Activated CD4-positive, alpha-beta T cell treated with anti-CD3 and anti-CD28 coated beads for 4 hours (primary cell): Measurements from ENCODE around the gene TMBIM1.

ENCODE experiments used
- DNase-seq, 2 donors: peaks; one replicate each; pipeline ENCODE4 v3.0.0-alpha.2; 2020

TMBIM1 gene

DNA sequence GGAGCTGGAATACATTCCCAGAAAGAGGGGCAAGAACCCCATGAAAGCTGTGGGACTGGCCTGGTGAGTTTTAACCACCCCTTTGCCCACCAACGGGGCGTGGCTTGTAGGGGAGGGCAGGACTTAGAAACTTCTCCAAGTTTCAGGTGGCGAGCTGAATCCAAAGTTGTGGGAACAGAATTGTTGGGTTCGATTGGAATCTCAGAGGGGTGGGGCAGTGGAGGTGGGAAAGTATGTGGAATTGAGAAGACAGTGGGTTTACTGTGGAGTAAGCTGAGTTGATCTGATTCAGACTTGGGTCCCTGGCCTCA, 20.9 kb downstream of the TMBIM1 start:
- DNase-seq = no peak

DNA sequence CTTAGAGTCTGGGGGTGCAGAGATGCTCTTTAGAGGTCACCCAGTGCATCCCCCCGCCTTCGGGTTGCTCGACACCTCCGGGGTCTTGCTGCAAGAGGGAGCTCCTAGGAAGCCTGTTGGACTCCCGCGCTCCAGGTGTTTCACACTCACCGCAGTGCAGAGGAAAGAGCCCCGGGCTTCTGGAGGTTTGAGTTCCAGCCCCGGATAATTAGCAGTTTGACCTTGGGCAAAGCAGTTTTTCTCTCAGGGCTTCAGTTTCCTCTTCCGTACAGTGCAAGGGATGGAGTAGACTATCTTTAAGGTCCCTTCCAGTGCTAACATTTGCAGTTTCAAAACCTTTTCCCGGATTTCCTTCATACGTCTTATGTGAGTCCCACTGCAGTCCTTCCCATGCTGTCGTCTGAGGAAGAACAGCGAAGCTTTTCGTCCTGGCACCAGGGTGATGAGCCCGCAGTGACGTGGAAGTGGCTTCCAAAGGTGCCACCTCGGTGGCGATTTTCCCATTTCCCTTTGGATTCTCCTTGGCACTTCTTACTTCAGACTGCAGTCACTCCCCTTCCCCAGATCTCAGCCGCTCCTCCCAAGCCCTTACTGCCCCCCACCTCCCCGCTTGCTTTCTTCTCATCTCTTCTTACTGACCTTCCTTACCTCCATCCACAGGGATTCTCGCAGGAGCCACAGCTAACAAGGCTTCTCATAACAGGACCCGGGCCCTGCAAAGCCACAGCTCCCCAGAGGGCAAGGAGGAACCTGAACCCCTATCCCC, 21.4 kb downstream of the TMBIM1 start:
- DNase-seq = no peak

DNA sequence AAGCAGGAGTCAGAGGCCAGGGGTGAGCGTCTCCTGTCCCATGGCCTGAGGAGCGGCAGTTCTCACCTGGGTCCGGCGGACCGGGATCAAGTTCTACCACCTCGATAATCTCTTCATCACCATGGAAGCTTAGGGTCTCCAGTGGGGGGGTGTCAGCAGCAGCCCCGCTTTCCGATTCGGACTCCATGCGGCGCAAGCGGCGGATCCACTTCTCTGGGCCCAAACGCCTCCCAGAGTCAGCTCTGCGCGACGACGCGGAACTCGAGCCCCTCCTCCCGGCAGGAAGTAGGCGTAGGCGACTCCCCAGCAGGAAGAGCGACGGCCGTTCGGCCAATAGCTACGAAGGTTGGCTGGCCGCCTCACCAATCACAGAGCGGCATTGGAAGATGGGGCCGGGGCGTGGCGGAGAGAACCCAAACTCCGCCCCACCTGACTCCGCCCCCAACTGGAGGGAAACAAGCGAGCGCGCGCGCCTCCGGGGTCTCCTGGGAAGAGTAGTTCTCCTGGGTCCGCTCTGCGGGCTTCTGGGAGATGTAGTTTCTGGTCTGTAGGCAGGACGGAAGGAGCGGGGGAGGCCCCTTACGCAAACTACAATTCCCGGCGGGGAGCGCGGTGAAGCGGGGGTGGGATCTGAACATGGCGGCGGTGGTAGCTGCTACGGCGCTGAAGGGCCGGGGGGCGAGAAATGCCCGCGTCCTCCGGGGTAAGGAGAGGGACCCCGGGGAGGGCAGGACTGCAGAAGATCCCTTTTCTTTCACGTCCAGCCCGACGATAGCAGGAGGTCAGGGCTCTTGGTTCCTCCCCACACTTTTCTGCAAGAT, 22.2 kb downstream of the TMBIM1 start, which contains the start of the genes AAMP and PNKD:
Gene AAMP (minus strand): TSS at position 238 of the 821 bp plus-strand sequence. CDS start 51 bp downstream, at position 187.
Gene PNKD (plus strand): TSS at position 620 of the 821 bp plus-strand sequence. CDS start 17 bp downstream, at position 637.
- DNase-seq = peak; percentile 100

DNA sequence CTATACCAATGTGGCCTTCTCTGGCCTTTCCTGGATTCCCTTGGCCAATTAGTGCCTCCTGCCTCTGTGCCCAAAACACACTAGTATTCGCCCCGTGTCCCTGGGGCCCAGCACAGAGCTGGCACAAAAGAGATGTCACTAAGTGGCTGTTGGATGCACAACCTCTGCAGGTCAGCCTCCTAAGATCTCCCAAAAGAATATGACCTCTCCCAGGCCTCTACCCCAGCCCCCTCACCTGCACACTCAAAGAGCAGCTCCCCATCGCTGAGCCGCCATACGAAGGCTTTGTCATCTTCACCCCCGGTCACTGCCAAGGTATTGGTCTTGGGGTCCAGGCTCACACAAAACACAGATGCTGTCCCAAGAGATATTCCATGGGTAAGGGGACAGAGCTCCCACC, 25.0 kb downstream of the TMBIM1 start:
- no peak for DNase-seq

DNA sequence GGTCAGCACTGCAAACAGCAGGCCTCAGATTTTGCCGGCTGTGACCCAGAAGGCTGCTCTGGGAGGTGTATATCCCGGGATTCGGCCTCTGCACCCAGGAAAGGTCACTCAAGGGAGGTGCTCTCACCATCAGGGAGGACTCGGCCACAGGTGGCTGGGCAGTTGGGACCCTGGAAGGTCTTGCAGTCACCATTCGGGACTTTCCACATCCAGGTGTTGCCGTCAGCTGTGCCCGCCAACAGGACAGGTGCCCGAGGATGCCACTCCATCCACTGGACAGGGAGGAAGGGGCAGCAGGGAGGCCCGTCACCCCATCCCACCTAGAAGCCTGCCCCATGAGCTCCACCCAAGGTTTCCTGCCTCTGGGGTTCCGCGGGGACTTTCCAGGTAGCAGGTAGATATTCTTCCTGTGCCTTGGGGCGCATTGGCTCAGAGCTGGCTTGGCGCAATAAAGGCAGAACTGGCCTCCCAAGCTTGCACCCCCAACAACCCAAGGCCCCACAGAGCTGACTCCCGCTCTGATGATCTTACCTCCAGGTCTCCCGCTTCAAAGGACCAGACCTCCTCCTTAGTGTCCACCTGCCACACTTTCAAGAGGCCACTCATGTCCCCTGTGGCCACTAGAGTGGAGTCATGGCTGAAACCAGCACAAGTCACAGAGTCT, 25.9 kb downstream of the TMBIM1 start:
- DNase-seq = no peak

DNA sequence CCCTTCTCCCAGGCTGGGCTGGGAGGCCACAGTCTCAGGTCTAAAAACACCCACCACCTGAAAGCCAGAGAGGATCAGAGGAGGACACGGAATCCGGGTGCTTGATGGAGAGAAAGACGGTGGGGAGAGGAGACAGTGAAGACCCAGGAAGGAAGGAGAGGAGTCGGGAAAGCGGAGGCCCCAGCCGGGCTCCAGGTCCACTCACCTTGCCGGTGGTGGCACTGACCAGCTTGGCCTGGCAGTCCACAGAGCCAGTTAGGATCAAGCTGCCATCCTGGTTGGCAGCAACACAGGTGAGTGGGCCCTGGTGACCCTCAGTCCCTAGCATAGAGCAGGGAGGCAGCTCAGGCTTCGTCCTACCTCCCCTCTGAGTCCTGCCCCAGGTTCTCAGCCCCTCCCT, 26.7 kb downstream of the TMBIM1 start:
- DNase-seq = no peak

DNA sequence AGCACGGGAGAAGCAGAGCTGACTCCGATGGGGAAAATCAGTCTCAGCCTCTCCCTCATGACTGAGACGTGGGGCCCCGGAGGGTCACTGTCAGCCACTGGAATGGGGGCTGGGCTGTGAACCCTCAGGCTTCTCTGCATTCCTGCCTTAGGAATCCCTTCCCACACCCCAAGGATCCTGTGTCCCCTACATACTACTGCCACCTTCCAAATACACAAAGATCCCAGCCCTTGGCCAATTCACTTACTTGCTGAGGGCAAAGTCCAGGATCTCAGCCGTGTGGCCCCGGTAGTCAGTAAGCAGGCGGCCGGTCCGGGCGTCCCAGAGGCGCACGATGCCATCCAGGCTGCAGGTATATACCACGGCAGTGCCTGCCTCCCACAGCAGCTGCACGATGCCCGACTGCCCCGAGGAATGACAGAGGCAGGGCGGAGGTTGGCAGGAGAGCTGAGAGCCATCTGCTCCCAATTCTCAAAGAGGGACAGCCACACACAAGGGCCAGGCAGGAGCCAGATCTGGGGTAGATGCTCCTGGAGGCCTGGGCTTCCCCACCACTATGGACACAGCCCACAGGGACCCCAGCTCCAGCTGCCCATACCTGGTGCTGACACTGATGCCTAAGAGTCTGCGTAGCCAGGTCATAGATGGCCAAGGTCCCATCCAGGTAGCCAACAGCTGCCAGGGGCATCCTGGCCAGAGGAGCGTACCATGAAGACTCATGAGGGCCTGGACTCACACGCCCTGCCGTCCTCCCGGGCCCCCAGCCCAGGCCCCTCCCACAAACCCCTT, 27.3 kb downstream of the TMBIM1 start:
- DNase-seq = no peak

DNA sequence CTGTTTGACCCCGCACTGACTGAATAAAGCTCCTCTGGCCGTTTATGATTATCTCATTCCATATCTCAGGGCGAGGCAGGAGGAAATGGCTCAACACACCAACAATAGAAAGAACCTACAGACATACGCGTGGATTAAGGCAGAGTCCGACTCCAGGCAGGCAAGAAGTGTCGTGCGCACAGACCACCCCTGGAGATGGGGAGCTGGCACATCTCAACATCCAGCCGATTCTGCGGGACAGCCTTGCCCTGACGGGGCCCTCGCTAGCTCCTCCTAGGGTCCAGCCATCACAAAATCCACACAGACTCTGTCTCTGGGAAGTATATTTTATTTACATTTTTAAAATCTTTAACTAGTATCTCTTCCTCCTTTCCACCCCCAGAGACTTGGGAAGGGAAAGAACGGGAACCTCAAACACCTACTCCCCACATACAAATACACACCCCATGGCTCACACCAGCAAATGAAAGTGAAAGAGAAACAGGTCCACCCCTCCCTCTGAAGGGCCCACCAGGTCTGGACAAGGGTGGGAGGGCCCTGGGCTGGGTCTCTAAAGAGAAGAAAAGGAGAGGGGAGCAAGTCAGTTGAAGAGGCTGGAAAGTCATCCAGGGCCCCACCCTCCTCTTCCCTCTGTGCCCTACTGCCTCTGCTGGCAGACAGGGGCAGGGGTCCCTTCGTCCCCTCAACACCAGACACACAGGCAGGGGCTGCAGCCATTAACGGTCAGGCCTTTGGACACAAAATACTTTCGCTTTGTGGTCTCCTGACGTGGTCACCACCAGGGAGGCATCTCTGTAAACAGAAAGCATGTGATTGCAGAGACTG, 28.3 kb downstream of the TMBIM1 start:
- no peak for DNase-seq

DNA sequence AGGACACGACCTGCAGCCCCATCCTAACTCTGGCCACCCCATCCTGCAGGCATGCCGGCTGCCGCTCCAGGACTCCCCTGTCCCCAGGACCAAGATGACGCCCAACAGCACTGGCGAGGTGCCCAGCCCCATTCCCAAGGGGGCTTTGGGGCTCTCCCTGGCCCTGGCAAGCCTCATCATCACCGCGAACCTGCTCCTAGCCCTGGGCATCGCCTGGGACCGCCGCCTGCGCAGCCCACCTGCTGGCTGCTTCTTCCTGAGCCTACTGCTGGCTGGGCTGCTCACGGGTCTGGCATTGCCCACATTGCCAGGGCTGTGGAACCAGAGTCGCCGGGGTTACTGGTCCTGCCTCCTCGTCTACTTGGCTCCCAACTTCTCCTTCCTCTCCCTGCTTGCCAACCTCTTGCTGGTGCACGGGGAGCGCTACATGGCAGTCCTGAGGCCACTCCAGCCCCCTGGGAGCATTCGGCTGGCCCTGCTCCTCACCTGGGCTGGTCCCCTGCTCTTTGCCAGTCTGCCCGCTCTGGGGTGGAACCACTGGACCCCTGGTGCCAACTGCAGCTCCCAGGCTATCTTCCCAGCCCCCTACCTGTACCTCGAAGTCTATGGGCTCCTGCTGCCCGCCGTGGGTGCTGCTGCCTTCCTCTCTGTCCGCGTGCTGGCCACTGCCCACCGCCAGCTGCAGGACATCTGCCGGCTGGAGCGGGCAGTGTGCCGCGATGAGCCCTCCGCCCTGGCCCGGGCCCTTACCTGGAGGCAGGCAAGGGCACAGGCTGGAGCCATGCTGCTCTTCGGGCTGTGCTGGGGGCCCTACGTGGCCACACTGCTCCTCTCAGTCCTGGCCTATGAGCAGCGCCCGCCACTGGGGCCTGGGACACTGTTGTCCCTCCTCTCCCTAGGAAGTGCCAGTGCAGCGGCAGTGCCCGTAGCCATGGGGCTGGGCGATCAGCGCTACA, 29.4 kb downstream of the TMBIM1 start:
- DNase-seq = no peak

DNA sequence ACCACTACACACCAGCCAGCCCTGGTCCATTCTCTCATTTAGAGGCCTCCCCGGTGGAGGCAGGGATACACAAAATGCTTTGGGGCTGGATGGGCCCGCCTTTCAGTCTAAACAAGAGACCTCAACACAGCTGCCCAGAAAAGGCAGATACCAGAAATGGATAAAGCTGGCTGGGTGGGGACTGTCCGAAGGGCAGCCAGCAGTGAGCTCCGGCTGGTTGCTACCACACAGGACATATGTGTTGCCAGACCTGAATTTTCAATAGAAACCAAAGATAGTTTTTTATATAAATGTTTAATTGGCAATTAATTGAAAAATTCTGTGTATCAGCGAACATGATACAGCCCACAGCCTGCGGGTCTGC, 30.1 kb downstream of the TMBIM1 start:
- DNase-seq = no peak

DNA sequence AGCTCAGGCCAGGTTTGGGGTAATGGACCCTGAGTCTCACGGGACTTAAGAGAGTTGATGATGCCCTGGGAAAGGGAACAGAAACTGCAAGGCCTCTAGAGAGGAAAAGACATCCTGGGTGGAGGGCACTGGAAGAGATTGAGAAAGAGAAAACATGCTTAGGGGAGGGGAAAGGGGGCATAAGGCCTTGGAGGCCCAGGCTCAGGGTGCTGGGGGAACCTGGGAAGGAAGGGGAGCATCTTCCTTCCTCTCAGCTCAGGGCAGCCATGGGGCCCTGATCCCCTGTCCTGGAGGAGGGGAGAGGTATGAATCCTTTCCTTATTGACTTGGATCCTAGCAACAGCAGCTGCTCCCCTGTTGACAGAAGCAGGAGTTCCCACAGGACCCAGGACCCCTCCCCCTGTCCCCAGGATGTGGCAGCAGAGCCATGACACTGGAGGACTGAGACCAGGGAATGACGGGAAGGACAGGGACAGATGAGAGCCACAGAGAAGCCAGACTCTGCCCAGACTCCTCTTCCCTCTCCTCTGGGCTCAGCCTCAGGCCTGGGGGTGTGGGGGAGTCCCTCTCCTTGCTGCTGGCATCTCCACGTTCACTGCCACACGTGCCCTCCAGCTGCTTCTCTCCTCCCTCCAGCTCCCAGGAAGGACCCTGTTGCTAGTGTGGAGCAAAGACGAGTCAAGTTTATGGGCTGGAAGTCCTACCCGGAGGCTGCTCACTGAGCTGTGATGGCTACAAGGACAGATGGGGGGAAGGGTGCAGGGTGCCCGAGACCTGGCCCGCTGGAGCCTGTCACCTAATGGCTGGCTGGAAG, 30.7 kb downstream of the TMBIM1 start:
- no peak for DNase-seq

DNA sequence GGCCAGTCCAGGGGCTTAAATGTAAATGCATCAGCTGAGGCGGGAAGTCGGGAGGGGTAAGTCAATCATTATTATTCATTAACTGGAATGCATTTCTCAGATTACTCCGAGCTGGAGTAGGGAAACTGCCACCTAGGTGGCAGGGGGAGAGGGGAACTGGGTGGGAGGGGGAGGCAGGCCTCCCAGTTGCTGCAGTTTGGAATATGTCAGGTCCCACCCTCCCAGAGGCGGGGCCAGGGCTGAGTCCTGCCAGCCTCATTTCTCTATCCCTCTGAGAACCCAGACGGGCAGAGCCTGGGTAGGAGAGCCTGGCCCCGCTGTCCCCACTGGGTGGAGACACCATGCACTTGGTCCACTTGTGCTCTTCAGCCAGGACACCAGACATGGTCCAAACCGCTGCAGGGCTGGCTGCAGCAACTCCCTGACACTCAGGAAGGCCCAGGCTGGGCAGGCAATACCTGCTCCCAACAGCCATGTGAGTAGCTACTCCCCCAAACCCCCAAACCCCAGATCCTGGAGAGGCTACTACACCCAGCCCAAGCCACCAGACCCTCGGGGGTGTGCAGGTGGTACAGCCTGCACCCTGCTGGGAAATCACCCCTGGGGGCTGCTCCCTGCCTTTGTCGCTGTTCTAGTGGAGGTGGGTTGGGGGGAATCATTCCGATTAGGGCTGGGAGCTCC, 31.4 kb downstream of the TMBIM1 start, which contains the start of gene GPBAR1:
Gene GPBAR1 (plus strand): TSS at position 274 of the 681 bp plus-strand sequence. CDS start 1,710 bp downstream, outside the sequence.
- no peak for DNase-seq

DNA sequence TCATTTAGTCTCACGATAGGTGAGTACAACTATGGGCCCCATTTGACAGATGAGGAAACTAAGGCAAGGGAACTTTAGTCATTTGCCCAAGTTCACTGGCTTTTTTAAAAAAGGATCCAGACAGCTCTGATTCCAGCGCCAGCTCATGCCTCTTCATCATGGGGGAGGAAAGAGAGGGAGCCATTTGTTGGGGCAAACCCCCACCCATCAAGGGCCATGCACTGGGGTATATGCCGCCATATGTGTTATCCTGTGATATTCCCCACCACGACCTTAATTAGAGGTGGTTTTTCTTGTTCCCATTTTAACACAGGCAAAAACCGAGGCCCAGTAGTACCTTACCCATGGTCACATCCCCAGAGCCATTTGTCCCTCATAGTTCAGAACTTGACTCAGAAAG, 32.1 kb downstream of the TMBIM1 start:
- no peak for DNase-seq

DNA sequence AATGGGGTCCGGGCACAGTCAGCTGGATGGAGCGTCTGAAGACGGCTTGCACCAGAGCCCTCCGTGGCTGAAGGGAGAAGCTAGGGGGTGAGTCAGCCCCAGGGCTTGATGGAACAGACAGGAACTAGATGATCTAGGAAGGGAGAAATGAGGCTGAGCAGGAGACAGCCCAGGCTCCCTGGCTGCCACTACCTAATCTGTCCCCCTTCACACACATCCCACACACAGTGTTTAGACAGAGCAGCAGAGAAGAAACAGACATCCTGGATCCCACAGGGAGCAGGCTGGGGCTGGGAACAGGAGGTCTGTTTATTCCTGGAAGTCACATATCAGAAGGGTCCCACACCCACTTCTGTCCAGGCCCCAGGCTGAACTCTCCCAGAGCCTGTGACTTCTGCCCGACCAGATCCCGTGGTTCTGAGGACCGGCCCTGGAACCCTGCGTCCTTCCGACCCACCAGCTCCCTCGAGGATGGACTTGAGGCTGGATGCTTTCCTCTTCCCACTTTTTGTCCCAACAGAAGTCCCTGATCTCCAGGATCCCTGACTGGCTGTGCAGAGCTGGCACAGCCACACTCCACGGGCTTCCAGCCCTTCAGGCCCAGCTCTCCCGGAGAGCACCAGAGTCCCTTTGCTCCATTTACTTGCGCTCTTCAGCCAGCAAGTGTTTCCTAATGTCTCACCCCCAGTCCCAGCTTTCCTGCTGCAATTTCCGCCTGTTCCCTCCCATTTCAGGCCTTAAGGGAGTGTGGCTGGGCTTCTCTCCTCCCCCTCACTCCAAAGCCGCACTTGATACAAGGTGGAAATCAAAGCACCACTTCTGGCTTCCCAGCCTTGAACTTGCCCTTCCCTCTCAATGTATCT, 33.0 kb downstream of the TMBIM1 start:
- DNase-seq = no peak

DNA sequence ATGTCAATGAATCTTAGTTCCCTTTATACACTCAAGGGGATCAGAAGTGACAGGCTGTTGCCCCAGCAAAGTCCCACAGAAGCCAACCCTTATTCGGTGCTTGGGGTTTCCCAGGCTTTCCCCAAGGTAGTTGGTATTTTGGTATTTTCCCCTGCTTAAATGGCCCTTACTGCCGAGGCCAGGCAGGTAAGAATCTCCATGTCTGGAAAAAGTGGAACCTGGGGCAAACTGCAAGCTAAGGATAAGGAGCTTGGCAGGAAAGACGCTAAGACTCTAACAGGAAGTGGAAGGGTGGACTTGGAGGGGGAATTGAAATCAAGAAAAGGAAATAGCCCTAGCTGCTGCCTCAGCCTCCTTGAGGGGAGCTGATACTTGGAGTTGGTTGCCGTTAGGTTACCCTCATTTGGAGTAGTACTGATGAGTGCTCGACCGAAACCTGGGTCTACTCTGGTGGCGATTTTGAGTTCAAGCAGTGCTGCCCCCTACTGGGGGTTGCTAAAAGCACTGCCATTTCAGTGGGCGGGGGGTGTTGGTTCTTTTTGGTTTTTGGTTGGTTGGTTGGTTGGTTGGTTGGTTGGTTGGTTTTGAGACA, 34.8 kb downstream of the TMBIM1 start:
- DNase-seq = peak; percentile 62 to 73

DNA sequence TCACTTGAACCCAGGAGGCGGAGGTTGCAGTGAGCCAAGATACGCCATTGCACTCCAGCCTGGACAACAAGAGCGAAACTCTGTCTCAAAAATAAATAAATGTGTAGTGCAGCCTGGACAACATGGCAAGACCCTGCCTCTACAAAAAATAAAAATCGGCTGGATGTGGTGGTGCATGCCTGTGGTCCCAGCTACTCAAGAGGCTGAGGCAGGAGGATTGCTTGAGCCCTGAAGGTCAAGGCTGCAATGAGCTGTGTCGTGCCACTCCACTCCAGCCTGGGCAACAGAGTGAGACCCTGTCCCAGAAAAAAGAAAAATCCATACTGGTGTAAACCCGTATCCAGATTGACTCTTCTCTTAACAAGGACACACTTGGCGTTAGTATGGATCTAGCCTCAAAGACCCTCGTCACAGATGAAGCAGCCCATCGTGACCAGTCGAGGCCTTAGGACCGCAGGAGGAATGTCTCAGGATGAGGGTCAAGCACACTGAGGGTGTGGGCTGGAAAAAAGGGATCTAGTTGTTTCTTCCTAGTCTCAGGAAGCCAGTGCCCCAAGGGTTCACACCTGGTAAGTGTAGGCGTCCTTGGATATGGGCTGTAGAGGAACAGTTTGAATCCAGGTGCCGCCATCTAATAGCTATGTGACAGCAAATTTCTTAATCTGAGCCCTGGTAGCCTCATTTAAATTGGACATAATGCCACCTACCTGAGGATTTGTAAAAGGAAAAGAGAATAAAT, 35.5 kb downstream of the TMBIM1 start:
- no peak for DNase-seq

DNA sequence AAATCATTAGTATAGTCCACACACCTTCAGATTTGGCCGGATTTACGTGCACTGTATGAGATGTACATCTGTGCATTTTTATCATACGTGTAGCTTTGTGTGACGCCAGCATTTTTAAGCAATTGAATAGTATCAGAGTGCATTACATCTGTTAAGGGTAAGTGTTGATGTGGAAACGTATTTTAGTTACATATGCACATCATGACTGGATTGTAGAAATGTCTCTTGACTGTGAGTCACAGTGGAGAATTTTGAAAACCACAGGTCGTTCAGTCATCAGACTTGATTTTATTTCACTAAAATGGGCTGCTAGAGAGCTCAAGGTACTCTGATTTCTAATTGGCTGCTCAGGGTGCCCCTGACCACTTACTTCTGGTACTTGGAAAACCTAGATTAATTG, 36.9 kb downstream of the TMBIM1 start:
- DNase-seq = no peak
